Stimulated activated CD4-positive, alpha-beta T cell treated with anti-CD3 and anti-CD28 coated beads, TNF-alpha, amount 100 ng/mL, for 4 hours (primary cell): ENCODE results near the gene LAMA2.
A peak's percentile ranks its signal among the peaks of the same experiment; 100 is the strongest.

Experiments used
- DNase-seq, 3 experiments: peaks; one replicate each; pipeline ENCODE4 v3.0.0-alpha.2; 2020; ENCODE audit warnings: low read depth in 3 of 3

LAMA2 gene

DNA sequence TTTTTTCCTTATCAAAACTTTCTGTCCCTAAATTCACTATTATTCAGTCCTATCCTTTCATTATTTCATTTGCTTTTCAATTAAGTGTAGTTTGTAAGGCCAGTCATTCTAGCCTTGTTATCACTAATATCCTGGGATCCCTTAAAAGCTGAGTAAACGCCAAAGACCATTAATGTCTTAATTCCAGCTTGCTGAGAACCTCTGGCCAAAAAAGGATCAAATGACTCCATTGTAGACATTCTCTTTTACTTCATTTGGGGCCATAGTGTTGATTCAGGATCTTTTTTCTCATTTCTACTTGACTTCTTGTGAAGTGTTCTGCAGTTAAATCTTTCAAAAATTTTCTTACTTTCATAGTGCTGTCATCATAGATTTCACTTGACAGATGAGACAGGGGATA is 379.7 kb downstream of the LAMA2 start:
- no peak for DNase-seq

- DNase-seq, result no peak
Measured at GRCh38 chr6:129263176-129263575, 380.2 kb downstream of the LAMA2 start.

- DNase-seq, result no peak
Measured at GRCh38 chr6:129264480-129265045, 381.6 kb downstream of the LAMA2 start.

DNA sequence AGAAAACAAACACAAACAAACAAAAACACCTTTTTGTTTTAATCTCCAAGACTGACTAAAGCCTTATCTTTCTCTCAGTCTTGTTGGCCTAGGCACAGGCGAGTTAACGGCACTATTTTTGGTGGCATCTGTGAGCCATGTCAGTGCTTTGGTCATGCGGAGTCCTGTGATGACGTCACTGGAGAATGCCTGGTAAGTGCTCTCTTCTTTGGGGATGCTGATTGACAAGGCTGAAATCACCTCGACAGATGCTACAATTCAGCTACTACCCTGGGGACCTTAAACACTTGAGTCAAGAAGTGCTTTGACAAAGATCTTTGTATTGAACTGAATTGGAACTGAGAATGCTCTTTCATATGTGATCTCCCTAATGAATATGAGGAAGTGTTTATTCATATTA is 384.1 kb downstream of the LAMA2 start:
- DNase-seq, result no peak

GRCh38 chr6:129269076-129269475 is 386.1 kb downstream of the LAMA2 start:
- DNase-seq, result no peak

DNA sequence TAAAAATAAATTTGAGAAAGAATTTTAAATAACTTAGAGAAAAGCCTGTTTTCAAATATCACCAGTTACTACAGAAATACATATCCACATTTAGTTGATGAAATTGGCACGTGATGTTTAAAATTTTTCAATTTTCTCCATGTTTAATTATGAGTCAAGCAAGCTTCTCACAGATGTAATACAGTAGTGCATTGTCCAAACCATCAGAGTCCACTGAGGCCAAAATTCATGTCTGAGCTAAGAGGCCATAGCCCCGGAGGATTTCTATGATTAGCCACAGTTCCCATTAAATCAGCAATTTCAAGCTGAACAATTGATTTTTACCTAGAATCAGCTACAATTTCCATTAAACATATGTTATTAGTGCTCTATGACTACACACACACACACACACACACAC is 387.0 kb downstream of the LAMA2 start:
- DNase-seq, result no peak

- no peak for DNase-seq
Measured at GRCh38 chr6:129270450-129270849, 387.5 kb downstream of the LAMA2 start.

DNA sequence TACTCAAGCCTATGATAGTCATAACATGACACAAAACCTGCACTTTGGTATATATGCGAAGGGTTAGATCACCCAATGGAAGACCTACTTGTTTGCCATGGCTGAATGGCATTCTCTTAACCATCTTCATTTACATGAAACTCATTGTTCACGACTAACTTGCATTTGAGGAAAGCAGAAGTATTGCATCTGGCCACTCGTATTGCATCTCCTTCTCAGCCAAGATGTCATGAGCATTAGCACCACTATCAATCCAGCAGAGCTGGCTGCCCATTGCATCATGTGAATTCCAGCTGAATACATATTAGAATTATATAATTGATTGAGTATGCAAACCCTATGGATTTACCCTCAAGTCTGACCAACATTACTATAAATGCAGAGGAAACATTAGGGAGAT is 390.2 kb downstream of the LAMA2 start:
- no peak for DNase-seq

DNA sequence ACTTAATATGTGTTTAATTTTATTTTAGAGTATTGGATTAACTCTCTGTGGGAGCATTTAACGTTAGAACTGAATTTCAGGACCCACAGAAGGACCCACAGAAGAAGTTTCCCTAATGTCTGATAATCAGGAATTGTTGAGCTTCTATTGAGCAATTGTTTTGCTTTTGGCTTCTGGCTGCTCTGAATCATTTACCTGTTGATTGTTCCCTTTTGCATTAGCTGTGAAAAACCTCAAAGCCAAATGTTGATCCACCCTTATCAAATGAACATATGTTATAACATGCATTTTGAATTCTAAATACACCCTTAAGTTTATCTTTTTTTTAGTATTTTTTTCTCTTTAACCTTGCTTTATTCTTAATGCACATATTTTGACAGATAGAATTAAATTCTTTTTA is 393.5 kb downstream of the LAMA2 start:
- DNase-seq, result no peak

GRCh38 chr6:129276986-129277385 is 394.0 kb downstream of the LAMA2 start:
- DNase-seq, result no peak

- no peak for DNase-seq
Measured at GRCh38 chr6:129279343-129280292, 396.7 kb downstream of the LAMA2 start.

GRCh38 chr6:129280293-129280644 is 397.3 kb downstream of the LAMA2 start:
- DNase-seq, result no peak

GRCh38 chr6:129280749-129281148 is 397.8 kb downstream of the LAMA2 start:
- peak; percentile 1 to 11 (median 3) for DNase-seq

DNA sequence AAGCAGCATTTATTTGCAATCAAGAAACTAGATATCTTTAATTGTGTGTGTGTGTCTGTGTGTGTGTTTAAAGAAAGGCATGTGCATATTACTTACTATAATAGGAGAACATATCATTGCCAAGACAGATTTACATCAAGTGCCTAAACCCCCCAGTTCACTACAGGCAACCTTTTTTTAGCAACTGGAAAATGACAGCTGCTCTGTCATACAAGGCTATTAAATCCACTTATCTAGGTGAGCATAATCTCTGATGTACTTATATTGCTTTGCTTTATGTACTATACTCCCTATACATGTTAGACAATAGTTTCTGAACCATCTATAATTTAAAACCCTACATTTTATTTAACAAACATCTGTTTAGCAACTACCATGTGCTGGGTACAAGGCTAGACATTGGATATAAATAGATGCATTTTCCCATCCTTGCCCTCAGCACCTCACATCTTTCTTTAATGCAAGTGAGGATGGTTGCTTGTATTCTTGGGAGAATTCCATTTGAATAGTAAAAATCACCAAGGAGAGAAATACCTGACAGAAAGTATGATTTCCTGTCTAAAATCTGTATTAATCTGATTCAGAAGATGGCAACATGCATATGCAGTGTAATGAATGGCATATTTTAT is 398.3 kb downstream of the LAMA2 start:
- DNase-seq, result no peak

DNA sequence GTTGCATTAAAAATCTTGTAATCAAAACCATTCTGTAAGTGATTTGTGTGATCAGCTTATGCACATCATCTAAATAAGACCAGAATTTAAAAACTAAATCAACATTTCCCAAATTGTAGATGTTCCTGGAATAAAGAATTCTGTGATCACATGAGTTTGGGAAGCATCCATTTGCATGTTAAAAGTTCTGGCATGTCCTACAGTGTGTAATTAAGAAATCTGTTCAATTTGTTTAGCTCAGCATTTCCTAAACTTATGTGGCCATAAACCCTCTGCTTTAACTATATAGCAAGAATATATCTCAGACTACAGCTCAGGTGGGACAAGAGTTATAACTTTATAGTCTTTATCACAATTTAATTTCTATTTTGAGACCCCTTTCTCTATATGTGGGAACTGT is 399.1 kb downstream of the LAMA2 start:
- no peak for DNase-seq

GRCh38 chr6:129284225-129284624 is 401.3 kb downstream of the LAMA2 start:
- DNase-seq, result no peak

DNA sequence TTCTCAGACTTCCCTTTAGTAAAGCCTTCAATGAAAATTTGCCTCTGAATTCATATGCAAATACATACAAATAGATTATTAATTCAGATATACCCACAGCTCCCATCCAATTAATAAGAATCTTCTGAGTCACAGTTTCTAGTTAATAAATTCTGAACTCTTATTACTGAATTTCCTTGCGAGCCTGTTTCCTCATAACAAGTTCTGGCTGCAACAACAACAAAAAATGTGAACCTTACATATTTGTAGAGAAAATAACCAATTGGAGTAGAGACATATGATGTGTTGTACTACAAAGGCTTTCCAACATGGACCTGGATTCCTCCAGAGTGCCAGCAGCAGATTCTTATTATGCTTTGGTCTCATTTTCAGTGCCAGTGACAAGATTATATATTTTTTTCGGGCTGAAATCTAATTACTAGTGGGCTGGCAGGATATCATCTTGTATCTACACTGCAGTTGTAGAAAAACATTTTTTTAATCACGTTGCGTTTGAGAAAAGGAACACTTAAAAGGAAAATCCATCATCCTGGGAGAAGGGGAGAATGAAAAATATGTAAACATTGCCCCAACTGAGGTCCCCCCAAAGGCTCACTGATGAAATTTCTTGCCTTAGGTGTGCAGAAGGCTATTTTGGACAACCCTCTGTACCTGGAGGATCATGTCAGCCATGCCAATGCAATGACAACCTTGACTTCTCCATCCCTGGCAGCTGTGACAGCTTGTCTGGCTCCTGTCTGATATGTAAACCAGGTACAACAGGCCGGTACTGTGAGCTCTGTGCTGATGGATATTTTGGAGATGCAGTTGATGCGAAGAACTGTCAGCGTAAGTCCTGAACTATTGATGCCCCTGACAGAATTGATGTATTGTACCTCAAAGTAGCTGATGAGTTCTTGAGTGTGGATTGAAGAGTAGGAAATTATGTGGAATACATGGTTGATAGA is 404.6 kb downstream of the LAMA2 start:
- no peak for DNase-seq

DNA sequence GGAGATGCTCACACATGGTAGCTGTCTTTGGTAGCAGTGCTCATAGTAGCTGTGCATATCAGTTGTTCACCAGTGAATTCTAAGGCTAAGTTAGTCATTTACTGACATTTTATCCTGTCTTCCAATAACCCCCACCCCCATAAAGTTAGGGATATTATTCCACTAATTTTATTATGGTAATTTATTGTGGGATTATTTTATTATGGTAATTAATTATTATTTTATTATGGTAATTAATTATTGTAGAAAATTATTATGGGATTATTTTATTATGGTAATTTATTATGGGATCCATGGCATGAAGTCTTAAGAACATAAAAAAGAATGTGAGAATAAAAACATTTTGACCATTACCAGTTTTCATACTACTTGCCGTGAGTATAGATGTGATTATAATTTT is 406.5 kb downstream of the LAMA2 start:
- DNase-seq, result no peak

DNA sequence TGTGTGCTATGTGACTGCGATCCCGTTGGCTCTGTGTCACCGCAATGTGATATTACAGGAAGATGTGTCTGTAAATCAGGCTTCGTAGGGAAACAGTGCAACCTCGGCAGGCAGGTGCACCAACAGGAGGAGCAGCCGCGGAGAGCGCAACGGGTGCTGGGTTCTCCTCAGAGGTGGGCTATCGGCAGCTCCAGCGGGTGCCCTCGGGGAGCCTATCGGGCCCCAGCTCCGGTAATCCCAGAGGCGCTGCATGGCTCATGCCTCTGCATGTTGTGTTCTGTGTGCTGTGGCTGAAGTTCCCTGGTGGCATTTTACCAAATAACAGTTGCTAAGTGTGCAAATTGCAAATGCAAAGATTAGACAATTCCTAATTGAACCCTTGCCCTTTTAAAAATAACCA is 409.9 kb downstream of the LAMA2 start:
- no peak for DNase-seq

GRCh38 chr6:129297592-129297991 is 414.7 kb downstream of the LAMA2 start:
- no peak for DNase-seq

DNA sequence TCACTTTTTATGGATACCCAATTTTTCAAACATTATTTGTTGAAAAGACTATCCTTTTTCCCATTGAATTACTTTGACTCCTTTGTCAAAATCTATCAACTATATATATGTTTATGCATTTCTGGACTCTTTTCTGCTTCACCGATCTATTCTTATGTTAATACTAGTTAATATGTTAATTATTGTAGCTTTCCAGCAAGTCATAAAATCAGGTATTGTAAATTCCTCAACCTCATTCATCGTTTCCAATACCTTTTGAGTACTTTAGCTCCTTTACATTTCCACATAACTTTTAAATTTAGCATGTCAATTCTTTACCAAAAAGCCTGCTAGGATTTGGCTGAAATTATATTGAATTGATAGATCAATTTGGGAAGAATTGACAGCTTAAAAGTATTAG is 419.7 kb downstream of the LAMA2 start:
- DNase-seq, result no peak

GRCh38 chr6:129306826-129307225 is 423.9 kb downstream of the LAMA2 start:
- DNase-seq, result no peak
